Measurements from ENCODE around the gene MBD2.

- TF ChIP-seq, protein P1, sequence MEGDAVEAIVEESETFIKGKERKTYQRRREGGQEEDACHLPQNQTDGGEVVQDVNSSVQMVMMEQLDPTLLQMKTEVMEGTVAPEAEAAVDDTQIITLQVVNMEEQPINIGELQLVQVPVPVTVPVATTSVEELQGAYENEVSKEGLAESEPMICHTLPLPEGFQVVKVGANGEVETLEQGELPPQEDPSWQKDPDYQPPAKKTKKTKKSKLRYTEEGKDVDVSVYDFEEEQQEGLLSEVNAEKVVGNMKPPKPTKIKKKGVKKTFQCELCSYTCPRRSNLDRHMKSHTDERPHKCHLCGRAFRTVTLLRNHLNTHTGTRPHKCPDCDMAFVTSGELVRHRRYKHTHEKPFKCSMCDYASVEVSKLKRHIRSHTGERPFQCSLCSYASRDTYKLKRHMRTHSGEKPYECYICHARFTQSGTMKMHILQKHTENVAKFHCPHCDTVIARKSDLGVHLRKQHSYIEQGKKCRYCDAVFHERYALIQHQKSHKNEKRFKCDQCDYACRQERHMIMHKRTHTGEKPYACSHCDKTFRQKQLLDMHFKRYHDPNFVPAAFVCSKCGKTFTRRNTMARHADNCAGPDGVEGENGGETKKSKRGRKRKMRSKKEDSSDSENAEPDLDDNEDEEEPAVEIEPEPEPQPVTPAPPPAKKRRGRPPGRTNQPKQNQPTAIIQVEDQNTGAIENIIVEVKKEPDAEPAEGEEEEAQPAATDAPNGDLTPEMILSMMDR (conservative IDR thresholded peaks at IDR 0.05 in 1 of 2, IDR thresholded peaks at IDR 0.05 in 1 of 2; ENCODE audit: extremely low read depth in 1 of 2, insufficient read depth in 1 of 2, low read depth in 1 of 2, low read length in 2 of 2): no peak
- no peak for TF ChIP-seq EZH2 (IDR thresholded peaks at IDR 0.05; ENCODE audit: borderline replicate concordance, low read length)
These were observed 36.1 kb upstream of the MBD2 start for GRCh38 chr18:54260396-54261072.
